GM10266 (cell line): ENCODE results near the gene MMP24.
"Not testable (repeated sequence)": the region's sequence is repeated elsewhere in the genome, so short reads cannot be mapped to it uniquely, and the experiment has no call there.

ENCODE experiments used
- DNase-seq: peaks from one replicate; pipeline ENCODE4 v3.0.0; 2012; ENCODE audit errors: extremely low spot score
- CTCF ChIP-seq: IDR thresholded peaks from 2 replicates; pipeline ENCODE4 v1.5.1; 2012; ENCODE audit warnings: mild to moderate bottlenecking, low read depth; ENCODE audit not compliant: control insufficient read depth, insufficient read depth; ENCODE audit errors: missing control alignments

The MMP24 gene

DNA sequence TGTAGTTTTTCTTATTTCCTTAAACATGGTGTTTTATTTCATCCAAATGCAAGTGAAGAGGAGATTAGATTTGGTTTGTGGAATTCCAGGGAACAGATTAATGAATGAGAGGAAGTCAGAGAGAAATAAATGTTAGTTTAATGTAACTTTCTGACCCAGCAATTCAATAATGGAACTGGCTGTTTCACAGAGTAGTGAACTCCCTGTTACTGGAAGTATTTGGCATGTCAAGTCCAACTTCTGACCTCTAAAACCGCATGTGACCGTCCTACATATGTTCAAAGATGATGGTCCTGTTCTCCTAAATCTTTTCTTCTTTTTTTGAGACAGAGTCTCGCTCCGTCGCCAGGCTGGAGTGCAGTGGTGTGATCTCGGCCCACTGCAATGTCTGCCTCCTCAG, 35.9 kb upstream of the MMP24 start:
- no peak for DNase-seq

GRCh38 chr20:35191419-35192117, 34.9 kb upstream of the MMP24 start:
- TF ChIP-seq CTCF: no peak
- no peak for DNase-seq

More for the DNA sequence above, 35.9 kb upstream of the MMP24 start:
- TF ChIP-seq CTCF: no peak

DNA sequence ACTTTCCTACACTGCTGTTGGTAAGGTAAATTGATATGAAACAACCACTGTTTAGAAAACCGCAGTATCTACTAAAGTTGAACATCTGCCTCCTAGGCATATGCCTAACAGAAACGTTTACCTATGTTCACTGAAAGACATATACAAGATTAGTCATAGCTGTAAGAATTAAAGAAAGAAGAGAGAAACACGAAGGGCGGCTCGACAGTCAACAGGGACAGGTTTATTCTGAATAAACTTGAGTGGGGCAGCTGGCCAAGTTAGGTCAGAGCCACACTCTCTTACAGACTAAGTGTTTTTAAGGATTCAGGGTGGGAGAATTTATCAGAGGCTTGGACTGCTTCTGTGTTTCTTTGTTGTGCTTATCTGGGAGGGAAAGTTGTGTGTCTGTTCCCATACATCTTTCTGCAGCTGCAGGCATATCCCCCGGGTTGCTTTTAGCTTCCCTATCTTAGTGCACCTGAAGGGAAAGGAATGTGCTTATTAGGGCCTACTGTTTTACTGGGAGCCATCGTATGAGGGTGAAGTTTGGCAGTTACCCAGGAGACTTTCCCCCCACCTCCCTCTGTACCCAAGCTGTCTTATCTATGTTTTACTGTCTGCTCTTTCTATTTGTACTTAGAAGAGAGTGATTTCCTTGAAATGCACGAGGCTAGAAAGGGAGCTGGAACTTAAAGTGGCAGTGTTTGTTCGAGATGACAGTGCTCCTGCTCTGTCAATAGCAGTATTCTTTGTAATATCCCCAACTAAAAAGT, 34.2 kb upstream of the MMP24 start:
- DNase-seq: no peak
- TF ChIP-seq CTCF: no peak

DNA sequence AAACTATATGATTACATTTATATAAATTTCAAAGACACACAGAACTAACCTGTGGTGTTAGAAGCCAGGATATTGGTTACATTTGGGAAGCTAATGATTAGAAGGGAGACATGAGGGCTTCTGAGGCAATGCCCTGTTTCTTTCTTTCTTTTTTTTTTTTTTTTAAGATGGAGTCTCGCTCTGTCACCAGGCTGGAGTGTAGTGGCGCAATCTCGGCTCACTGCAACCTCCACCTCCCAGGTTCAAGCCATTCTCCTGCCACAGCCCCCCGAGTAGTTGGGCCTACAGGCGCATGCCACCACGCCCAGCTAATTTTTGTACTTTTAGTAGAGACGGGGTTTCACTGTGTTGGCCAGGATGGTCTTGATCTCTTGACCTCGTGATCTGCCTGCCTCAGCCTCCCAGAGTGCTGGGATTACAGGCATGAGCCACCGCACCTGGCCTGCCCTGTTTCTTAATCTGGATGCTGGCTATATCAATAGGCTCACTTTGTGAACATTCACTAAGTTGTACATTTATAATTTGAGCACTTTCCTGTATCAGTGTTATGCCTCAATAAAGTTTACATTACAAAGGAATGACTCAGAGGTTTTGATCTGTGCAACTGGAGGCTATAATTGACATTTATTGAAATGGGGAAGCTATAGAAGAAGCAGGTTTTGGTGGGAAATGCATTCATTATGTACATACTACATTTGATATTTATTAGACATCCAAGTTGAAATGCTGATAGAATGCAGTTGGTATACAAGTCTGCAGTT, 33.3 kb upstream of the MMP24 start:
- DNase-seq: not testable (repeated sequence)

- no peak for DNase-seq
- TF ChIP-seq CTCF: no peak
These were observed 30.2 kb upstream of the MMP24 start for GRCh38 chr20:35196313-35196712.

- no peak for DNase-seq
- TF ChIP-seq CTCF: no peak
These were observed 26.8 kb upstream of the MMP24 start for GRCh38 chr20:35199740-35200139.

GRCh38 chr20:35200267-35200666, 26.2 kb upstream of the MMP24 start:
- no peak for TF ChIP-seq CTCF
- DNase-seq: no peak

DNA sequence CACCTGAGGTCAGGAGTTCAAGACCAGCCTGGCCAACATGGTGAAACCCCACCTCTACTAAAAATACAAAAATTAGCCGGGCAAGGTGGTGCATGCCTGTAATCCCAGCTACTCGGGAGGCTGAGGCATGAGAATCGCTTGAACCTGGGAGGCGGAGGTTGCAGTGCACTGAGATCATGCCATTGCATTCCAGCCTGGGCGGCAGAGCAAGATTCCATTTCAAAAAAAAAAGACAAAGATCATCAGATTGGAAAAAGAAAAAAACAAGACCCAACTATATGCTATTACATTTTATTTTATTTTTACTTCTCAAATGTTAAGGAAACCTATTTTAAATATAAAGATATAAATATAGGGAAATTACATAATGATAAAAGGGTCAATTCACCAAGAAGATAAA, 25.0 kb upstream of the MMP24 start:
- not testable (repeated sequence) for DNase-seq
